GM18868 (cell line): ENCODE results near the gene ASTN2.

Experiments
- ATAC-seq: cut with Tn5 transposase; IDR thresholded peaks from one replicate; pipeline ENCODE4 v1.9.1; 2021; ENCODE audit warnings: mild to moderate bottlenecking, moderate library complexity; ENCODE audit not compliant: unreplicated experiment

ASTN2 gene

GRCh38 chr9:117122953-117123352, 291.9 kb downstream of the ASTN2 start:
- no peak for ATAC-seq

- ATAC-seq = no peak
These were observed 292.8 kb downstream of the ASTN2 start for GRCh38 chr9:117122102-117122501.

GRCh38 chr9:117121316-117121715, 293.5 kb downstream of the ASTN2 start:
- no peak for ATAC-seq

GRCh38 chr9:117120061-117120460, 294.8 kb downstream of the ASTN2 start:
- ATAC-seq = no peak

- ATAC-seq = peak; percentile 95
These were observed 298.8 kb downstream of the ASTN2 start for GRCh38 chr9:117116084-117116483.

- ATAC-seq = no peak
These were observed 300.1 kb downstream of the ASTN2 start for GRCh38 chr9:117114768-117115167.

GRCh38 chr9:117104716-117105495, 310.0 kb downstream of the ASTN2 start:
- no peak for ATAC-seq

GRCh38 chr9:117104206-117104605, 310.7 kb downstream of the ASTN2 start:
- ATAC-seq = no peak

GRCh38 chr9:117103438-117104110, 311.3 kb downstream of the ASTN2 start:
- ATAC-seq = peak; percentile 85

GRCh38 chr9:117101008-117101407, 313.8 kb downstream of the ASTN2 start:
- ATAC-seq = no peak

- ATAC-seq = no peak
These were observed 316.5 kb downstream of the ASTN2 start for GRCh38 chr9:117098331-117098730.

GRCh38 chr9:117097761-117098160, 317.1 kb downstream of the ASTN2 start:
- ATAC-seq = no peak

- ATAC-seq = no peak
These were observed 318.7 kb downstream of the ASTN2 start for GRCh38 chr9:117096138-117096537.

GRCh38 chr9:117095081-117095480, 319.8 kb downstream of the ASTN2 start:
- no peak for ATAC-seq

GRCh38 chr9:117093891-117094844, 320.7 kb downstream of the ASTN2 start:
- no peak for ATAC-seq

- ATAC-seq = no peak
These were observed 322.3 kb downstream of the ASTN2 start for GRCh38 chr9:117092582-117092981.

- no peak for ATAC-seq
These were observed 323.3 kb downstream of the ASTN2 start for GRCh38 chr9:117091529-117091928.

GRCh38 chr9:117088786-117089185, 326.1 kb downstream of the ASTN2 start:
- ATAC-seq = no peak

GRCh38 chr9:117088140-117088539, 326.7 kb downstream of the ASTN2 start:
- no peak for ATAC-seq

- no peak for ATAC-seq
These were observed 330.6 kb downstream of the ASTN2 start for GRCh38 chr9:117084221-117084620.

- ATAC-seq = no peak
These were observed 331.3 kb downstream of the ASTN2 start for GRCh38 chr9:117083559-117083958.
